SU-DHL-6 (cell line): Measurements from ENCODE around the gene DHPS.
A peak's percentile ranks its signal among the peaks of the same experiment; 100 is the strongest.
"Not testable (repeated sequence)": the region's sequence is repeated elsewhere in the genome, so short reads cannot be mapped to it uniquely, and the experiment has no call there.

Experiments used
- H2AFZ ChIP-seq: fragments of 200-600 bp; sonication (generic); 2 replicates; pipeline ENCODE4 v1.6.1; 2014; ENCODE audit warnings: low read depth, mild to moderate bottlenecking, moderate library complexity, mixed read lengths, antibody characterized with exemption, low read length; ENCODE audit not compliant: severe bottlenecking
- H3F3A ChIP-seq: fragments of 200-600 bp; shearing (Covaris generic); 2 replicates; pipeline ENCODE4 v1.6.0; 2016; ENCODE audit warnings: antibody characterized with exemption, mild to moderate bottlenecking; ENCODE audit not compliant: insufficient read depth
- H3K27ac ChIP-seq: fragments of 200-600 bp; sonication (generic); 2 replicates; pipeline ENCODE4 v1.5.1; 2016; ENCODE audit warnings: low read depth, mild to moderate bottlenecking, low read length, moderate library complexity, mixed read lengths
- H3K27me3 ChIP-seq: fragments of 200-600 bp; sonication (generic), shearing (Covaris generic); 2 replicates; pipeline ENCODE4 v1.6.0; 2014; ENCODE audit warnings: mild to moderate bottlenecking, low read length
- H3K36me3 ChIP-seq: fragments of 200-600 bp; sonication (generic); 2 replicates; pipeline ENCODE4 v1.6.1; 2014; ENCODE audit warnings: mild to moderate bottlenecking, low read length, mixed read lengths
- H3K4me2 ChIP-seq: fragments of 300-600, 200-600 bp; shearing (Covaris generic), sonication (generic); 2 replicates; pipeline ENCODE4 v1.6.0; 2014; ENCODE audit warnings: low read length, low read depth, mild to moderate bottlenecking; ENCODE audit not compliant: poor library complexity, severe bottlenecking
- H3K4me3 ChIP-seq: fragments of 200-600 bp; sonication (generic); 2 replicates; pipeline ENCODE4 v1.5.1; 2014; ENCODE audit warnings: antibody characterized with exemption, low read length, mild to moderate bottlenecking, mixed read lengths; ENCODE audit not compliant: insufficient read depth, poor library complexity, severe bottlenecking
- H3K79me2 ChIP-seq: fragments of 200-600 bp; sonication (generic); 2 replicates; pipeline ENCODE4 v1.6.1; 2014; ENCODE audit warnings: mild to moderate bottlenecking, low read length, moderate library complexity; ENCODE audit not compliant: insufficient read depth
- H3K9ac ChIP-seq: fragments of 200-600 bp; sonication (generic); 2 replicates; pipeline ENCODE4 v1.7.0; 2014; ENCODE audit warnings: mild to moderate bottlenecking, low read length
- H3K9me2 ChIP-seq: fragments of 200-600 bp; sonication (generic); replicated peaks from 2 replicates; pipeline ENCODE4 v1.6.1; 2014; ENCODE audit warnings: low read length; ENCODE audit not compliant: insufficient read depth
- H3K9me3 ChIP-seq: fragments of 200-600 bp; sonication (generic); 2 replicates; pipeline ENCODE4 v1.6.1; 2014; ENCODE audit warnings: low read length, mixed read lengths; ENCODE audit not compliant: insufficient read depth
- H4K20me1 ChIP-seq: fragments of 200-600 bp; sonication (generic); 2 replicates; pipeline ENCODE4 v1.6.1; 2014; ENCODE audit warnings: low read depth, mild to moderate bottlenecking, antibody characterized with exemption, low read length, moderate library complexity, mixed read lengths
- EZH2phosphoT487 ChIP-seq: fragments of 200-600 bp; sonication (generic), shearing (Covaris generic); conservative IDR thresholded peaks from 2 replicates; pipeline ENCODE4 v1.6.1; 2018; ENCODE audit warnings: mild to moderate bottlenecking, antibody characterized with exemption, low read length, moderate library complexity, mixed read lengths
- TF ChIP-seq, protein P1 (sequence below): fragments of 200-600 bp; sonication (generic); IDR thresholded peaks from one replicate; pipeline ENCODE4 v1.5.1; 2017; ENCODE audit warnings: antibody characterized with exemption, mild to moderate bottlenecking, low read length, moderate library complexity; ENCODE audit not compliant: insufficient read depth, poor library complexity, severe bottlenecking

Gene DHPS

DNA sequence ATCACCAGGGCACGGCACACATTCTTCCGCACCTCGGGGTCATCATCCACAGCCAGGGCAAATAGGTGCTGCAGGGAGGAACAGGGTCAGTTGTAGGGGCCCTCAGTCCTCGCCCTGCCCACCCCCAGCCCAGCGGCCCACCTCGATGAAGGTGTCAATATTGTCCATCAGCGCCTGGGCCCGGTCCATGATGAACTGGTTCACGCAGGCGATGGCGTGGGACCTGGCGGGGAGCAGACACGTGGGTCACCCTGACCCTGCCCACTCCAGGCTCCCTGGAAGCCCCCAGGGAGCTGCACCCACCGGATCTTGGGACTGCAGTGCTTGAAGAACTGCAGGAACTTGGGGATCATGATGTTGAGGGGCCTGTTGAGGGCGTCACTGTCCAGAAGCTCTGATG lies 33.4 kb upstream of the DHPS start:
- H2AFZ ChIP-seq = no peak overlapping the region
- TF ChIP-seq, protein P1, sequence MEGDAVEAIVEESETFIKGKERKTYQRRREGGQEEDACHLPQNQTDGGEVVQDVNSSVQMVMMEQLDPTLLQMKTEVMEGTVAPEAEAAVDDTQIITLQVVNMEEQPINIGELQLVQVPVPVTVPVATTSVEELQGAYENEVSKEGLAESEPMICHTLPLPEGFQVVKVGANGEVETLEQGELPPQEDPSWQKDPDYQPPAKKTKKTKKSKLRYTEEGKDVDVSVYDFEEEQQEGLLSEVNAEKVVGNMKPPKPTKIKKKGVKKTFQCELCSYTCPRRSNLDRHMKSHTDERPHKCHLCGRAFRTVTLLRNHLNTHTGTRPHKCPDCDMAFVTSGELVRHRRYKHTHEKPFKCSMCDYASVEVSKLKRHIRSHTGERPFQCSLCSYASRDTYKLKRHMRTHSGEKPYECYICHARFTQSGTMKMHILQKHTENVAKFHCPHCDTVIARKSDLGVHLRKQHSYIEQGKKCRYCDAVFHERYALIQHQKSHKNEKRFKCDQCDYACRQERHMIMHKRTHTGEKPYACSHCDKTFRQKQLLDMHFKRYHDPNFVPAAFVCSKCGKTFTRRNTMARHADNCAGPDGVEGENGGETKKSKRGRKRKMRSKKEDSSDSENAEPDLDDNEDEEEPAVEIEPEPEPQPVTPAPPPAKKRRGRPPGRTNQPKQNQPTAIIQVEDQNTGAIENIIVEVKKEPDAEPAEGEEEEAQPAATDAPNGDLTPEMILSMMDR = no peak
- no peak for TF ChIP-seq EZH2phosphoT487
- no peaks in the 10 kb centered on the region for H3K27me3 ChIP-seq
- H3K9ac ChIP-seq = no peak overlapping the region
- H3K9me2 ChIP-seq = no peaks in the 10 kb centered on the region
- no peak overlapping the region for H3K4me2 ChIP-seq
- H3K36me3 ChIP-seq = peaks cover 9% of the 10 kb centered on the region; the same call in 1 of the 2 replicates
- H3K27ac ChIP-seq = no peak overlapping the region
- H3K9me3 ChIP-seq = no peaks in the 10 kb centered on the region
- H3F3A ChIP-seq = no peaks in the 10 kb centered on the region
- no peak overlapping the region for H3K4me3 ChIP-seq
- peaks cover 36% of the 10 kb centered on the region for H3K79me2 ChIP-seq
- H4K20me1 ChIP-seq = 0 out of 2 replicates have a peak, but pooled peaks cover 4% of the 10 kb centered on the region

DNA sequence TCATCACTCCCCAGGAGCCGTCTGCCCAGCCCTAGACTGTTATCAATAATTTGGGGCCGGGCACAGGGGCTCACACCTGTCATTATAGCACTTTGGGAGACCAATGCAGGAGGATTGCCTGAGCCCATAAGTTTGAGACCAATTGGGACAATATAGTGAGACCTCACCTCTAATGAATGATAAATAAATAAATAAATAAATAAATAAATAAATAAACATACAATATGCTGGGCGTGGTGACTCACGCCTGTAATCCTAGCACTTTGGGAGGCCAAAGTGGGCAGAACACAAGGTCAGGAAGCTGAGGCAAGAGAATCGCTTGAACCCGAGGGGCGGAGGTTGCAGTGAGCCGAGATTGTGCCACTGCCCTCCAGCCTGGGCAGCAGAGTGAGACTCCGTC lies 31.6 kb upstream of the DHPS start:
- not testable (repeated sequence) for H4K20me1 ChIP-seq, H3K27me3 ChIP-seq, H3K9me2 ChIP-seq, H2AFZ ChIP-seq, H3K36me3 ChIP-seq, H3K9me3 ChIP-seq, H3K9ac ChIP-seq, H3K4me3 ChIP-seq, H3K4me2 ChIP-seq, H3F3A ChIP-seq, H3K27ac ChIP-seq
- H3K79me2 ChIP-seq = peaks cover 19% of the 10 kb centered on the region

DNA sequence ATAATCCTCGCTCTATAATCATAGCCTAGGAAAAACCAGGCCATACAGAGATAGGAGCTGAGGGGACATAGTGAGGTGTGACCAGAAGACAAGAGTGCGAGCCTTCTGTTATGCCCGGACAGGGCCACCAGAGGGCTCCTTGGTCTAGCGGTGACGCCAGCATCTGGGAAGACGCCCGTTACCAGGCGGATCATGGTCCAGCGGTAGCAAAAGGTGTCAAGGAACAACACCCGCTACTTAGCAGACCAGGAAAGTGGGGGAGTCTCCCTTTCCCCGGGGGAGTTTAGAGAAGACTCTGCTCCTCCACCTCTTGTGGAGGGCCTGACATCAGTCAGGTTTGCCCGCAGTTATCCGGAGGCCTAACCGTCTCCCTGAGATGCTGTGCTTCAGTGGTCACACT lies 30.4 kb upstream of the DHPS start:
- H4K20me1 ChIP-seq, H3K4me2 ChIP-seq, H3K9me2 ChIP-seq, H3K79me2 ChIP-seq, H3F3A ChIP-seq, H3K27me3 ChIP-seq, H3K27ac ChIP-seq, H2AFZ ChIP-seq, H3K9me3 ChIP-seq, H3K36me3 ChIP-seq, H3K4me3 ChIP-seq, H3K9ac ChIP-seq: not testable (repeated sequence)
- TF ChIP-seq, protein P1 = peak; percentile 5

DNA sequence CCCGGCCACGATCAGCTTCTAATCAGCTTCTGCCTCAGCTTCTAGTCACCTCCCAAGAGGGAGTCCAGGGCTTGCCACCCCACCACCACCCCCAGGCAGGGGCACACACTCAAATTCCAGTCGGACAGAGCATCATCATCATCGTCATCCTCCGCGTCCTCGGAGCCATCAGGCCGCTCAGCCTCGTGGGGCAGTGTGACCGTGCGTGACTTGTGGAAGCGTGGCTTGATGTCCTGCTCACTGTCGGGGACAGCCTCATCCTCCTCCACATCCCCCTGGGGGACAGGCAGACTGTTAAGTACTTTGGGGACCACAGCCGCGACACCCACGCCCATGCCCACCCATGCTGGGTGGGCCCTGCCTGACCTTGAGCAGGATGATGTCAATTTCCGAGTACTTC lies 29.5 kb upstream of the DHPS start:
- no peaks in the 10 kb centered on the region for H3K27me3 ChIP-seq
- no peak overlapping the region for H2AFZ ChIP-seq
- H3K79me2 ChIP-seq = peaks cover 8% of the 10 kb centered on the region; the same call in 1 of the 2 replicates
- H3K4me3 ChIP-seq = no peak overlapping the region
- no peak overlapping the region for H3K9ac ChIP-seq
- H3K9me2 ChIP-seq = no peaks in the 10 kb centered on the region
- H4K20me1 ChIP-seq = no peaks in the 10 kb centered on the region
- no peaks in the 10 kb centered on the region for H3F3A ChIP-seq
- H3K4me2 ChIP-seq = no peak overlapping the region
- H3K27ac ChIP-seq = no peak overlapping the region
- no peak for TF ChIP-seq EZH2phosphoT487
- TF ChIP-seq, protein P1 = no peak
- H3K9me3 ChIP-seq = no peaks in the 10 kb centered on the region
- peaks cover 14% of the 10 kb centered on the region; the same call in 1 of the 2 replicates for H3K36me3 ChIP-seq
